GM12891 (cell line): ENCODE results near the gene UNC13B.

Source experiments
- PAX5 ChIP-seq: IDR thresholded peaks from 2 replicates; pipeline ENCODE4 v1.6.1; 2011; ENCODE audit warnings: low read length, moderate library complexity, mild to moderate bottlenecking; ENCODE audit not compliant: insufficient read depth, severe bottlenecking
- POLR2A ChIP-seq: IDR thresholded peaks from 2 replicates; pipeline ENCODE4 v1.6.1; 2011; ENCODE audit warnings: low read depth, low read length, control low read depth
- POLR2AphosphoS5 ChIP-seq: IDR thresholded peaks from 2 replicates; pipeline ENCODE4 v1.6.1; 2011; ENCODE audit warnings: low read depth, low read length, control low read depth
- SPI1 ChIP-seq: IDR thresholded peaks from 2 replicates; pipeline ENCODE4 v1.6.1; 2011; ENCODE audit warnings: low read depth, low read length, control low read depth
- TAF1 ChIP-seq: IDR thresholded peaks from 2 replicates; pipeline ENCODE4 v1.6.1; 2011; ENCODE audit warnings: low read depth, low read length, control low read depth

DNA sequence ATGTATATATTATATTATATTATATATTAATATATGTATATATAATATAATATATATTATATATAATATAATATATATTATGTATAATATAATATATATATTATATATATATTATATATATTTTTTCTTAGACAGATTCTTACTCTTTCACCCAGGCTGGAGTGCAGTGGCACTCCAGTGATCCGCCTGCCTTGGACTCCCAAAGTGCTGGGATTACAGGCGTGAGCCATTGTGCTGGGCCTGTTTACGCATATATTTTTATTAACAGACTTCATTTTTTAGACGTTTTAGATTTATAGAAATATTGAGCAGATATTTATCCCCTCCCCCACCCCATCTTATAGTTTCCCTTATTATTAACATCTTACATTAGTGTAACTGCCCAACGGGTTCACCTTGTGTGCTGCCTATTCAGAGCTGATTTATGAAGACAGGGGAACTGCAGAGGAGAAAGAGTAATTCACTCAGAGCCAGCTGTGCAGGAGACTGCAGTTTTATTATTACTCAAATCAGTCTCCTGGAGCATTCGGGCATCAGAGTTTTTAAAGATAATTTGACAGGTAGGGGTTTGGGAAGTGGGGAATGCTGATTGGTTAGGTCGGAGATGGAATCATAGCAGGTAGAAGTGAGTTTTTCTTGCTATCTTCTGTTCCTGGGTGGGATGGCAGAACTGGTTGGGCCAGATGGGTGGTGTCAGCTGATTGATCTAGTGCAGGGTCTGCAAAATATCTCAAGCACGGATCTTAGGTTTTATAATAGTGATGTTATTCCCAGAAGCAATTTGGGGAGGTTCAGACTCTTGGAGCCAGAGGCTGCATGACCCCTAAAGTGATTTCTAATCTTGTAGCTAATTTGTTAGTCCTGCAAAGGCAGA is 93.4 kb downstream of the UNC13B start:
- TF ChIP-seq TAF1 = no peak
- no peak for TF ChIP-seq PAX5
- no peak for TF ChIP-seq SPI1
- no peak for TF ChIP-seq POLR2AphosphoS5
- TF ChIP-seq POLR2A = no peak
